Measurements from ENCODE around the gene LARP1.

- TF ChIP-seq CTCF (IDR thresholded peaks at IDR 0.05) (no peak), POLR2A (IDR thresholded peaks at IDR 0.05) (no peak)
Observed at GRCh38 chr5:154800582-154800981, 45.4 kb downstream of the LARP1 start.

Data from right lobe of liver (tissue), 4 donors.